CD4-positive, alpha-beta T cell treated with Interferon gamma for 1 hour (primary cell): Measurements from ENCODE around the gene TSFM.
"Not testable (repeated sequence)": the region's sequence is repeated elsewhere in the genome, so short reads cannot be mapped to it uniquely, and the experiment has no call there.

Experiments used
- DNase-seq: peaks from one replicate; pipeline ENCODE4 v3.0.0-alpha.2; 2020

Gene TSFM

GRCh38 chr12:57817261-57817989 lies 34.8 kb downstream of the TSFM start:
- DNase-seq: no peak

- DNase-seq: not testable (repeated sequence)
Observed at GRCh38 chr12:57817990-57818331, 35.4 kb downstream of the TSFM start.

GRCh38 chr12:57820119-57820518 lies 37.5 kb downstream of the TSFM start:
- DNase-seq: not testable (repeated sequence)

GRCh38 chr12:57821015-57821414 lies 38.4 kb downstream of the TSFM start:
- DNase-seq: not testable (repeated sequence)

GRCh38 chr12:57821474-57822214 lies 39.1 kb downstream of the TSFM start:
- no peak for DNase-seq

GRCh38 chr12:57822392-57823130 lies 40.0 kb downstream of the TSFM start:
- no peak for DNase-seq

GRCh38 chr12:57823131-57823907 lies 40.7 kb downstream of the TSFM start:
- DNase-seq: no peak

GRCh38 chr12:57823908-57824640 lies 41.5 kb downstream of the TSFM start:
- DNase-seq: no peak

- no peak for DNase-seq
Observed at GRCh38 chr12:57825451-57825850, 42.9 kb downstream of the TSFM start.

GRCh38 chr12:57826400-57826799 lies 43.8 kb downstream of the TSFM start:
- DNase-seq: no peak

- no peak for DNase-seq
Observed at GRCh38 chr12:57826966-57827365, 44.4 kb downstream of the TSFM start.

GRCh38 chr12:57829025-57829777 lies 46.6 kb downstream of the TSFM start:
- no peak for DNase-seq

- DNase-seq: no peak
Observed at GRCh38 chr12:57830393-57830792, 47.8 kb downstream of the TSFM start.

- no peak for DNase-seq
Observed at GRCh38 chr12:57832966-57833365, 50.4 kb downstream of the TSFM start.

GRCh38 chr12:57833672-57834071 lies 51.1 kb downstream of the TSFM start:
- DNase-seq: no peak

- no peak for DNase-seq
Observed at GRCh38 chr12:57834086-57834876, 51.7 kb downstream of the TSFM start.

GRCh38 chr12:57835366-57836288 lies 53.0 kb downstream of the TSFM start:
- no peak for DNase-seq

- peak; percentile 14 for DNase-seq
Observed at GRCh38 chr12:57836442-57837375, 54.1 kb downstream of the TSFM start.
